ENCODE data around the gene MXRA8. TPM values are rescaled to one million over a fixed set of nuclear protein-coding genes. Genes with fewer than 3 reads are reported as not detected.

MXRA8 gene
- total and polyA plus RNA-seq, 4 donors, result 40.6 to 212 (median 77.2) TPM

GRCh38 chr1:1345384-1345783 lies 13.0 kb downstream of the MXRA8 start:
- H3K4me1 ChIP-seq (ENCODE audit: control insufficient read depth, insufficient read depth, low read length), result peaks cover 34% of the 10 kb centered on the region
- H3K9me3 ChIP-seq (ENCODE audit: control insufficient read depth, insufficient read depth, low read length), result no peaks in the 10 kb centered on the region
- no peak overlapping the region for H3K4me3 ChIP-seq (ENCODE audit: low read depth, low read length)
- H3K27me3 ChIP-seq (ENCODE audit: control insufficient read depth, insufficient read depth, low read length), result no peaks in the 10 kb centered on the region
- peaks cover 75% of the 10 kb centered on the region for H3K36me3 ChIP-seq (ENCODE audit: control insufficient read depth, insufficient read depth, low read length)
- 87% methylated on average over 16 of the region's 16 CpGs for WGBS (ENCODE audit: insufficient coverage)
- H3K27ac ChIP-seq (ENCODE audit: low read depth, low read length), result no peak overlapping the region
- no peak for DNase-seq (ENCODE audit: low read depth in 4 of 6, low spot score in 6 of 6)

DNA sequence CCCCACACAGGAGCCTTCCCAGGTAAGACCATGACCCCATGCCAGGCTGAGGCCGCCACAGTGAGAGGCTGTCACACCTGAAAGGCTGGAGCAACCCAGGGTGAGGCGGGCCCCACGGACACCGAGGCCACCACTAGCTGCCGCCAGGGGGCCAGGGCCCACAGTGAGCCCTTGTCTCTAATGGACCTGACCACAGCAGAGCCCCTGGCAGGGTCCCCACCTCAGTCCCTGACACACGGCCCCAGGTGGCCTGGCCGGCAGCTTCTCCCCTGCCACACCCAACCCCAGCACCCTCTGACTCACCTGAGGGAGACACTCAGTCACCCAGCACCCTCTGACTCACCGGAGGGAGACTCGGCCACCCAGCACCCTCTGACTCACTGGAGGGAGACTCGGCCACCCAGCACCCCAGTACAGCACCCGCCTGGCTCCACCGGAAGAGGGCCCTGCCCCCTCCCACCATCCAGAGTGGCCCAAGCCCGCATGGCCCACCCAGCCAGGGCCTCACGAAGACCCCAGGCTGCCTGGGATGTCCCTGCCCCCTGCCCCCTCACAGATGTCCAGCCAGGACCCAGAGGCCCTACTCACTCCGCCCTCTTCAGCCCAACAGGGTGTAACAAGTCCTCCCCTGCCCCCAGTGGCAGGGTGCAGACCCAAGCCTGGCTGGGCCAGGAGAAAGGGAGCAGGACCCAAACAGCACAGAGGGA lies 13.5 kb downstream of the MXRA8 start:
- Histone ChIP-seq H3K36me3 (ENCODE audit: control insufficient read depth, insufficient read depth, low read length) (peaks cover 81% of the 10 kb centered on the region), H3K4me1 (ENCODE audit: control insufficient read depth, insufficient read depth, low read length) (peaks cover 34% of the 10 kb centered on the region), H3K27ac (ENCODE audit: low read depth, low read length) (no peak overlapping the region), H3K4me3 (ENCODE audit: low read depth, low read length) (no peak overlapping the region), H3K9me3 (ENCODE audit: control insufficient read depth, insufficient read depth, low read length) (no peaks in the 10 kb centered on the region), H3K27me3 (ENCODE audit: control insufficient read depth, insufficient read depth, low read length) (no peaks in the 10 kb centered on the region)
- no peak for DNase-seq (ENCODE audit: low read depth in 4 of 6, low spot score in 6 of 6)
- 81% methylated on average over 15 of the region's 15 CpGs for WGBS (ENCODE audit: insufficient coverage)

DNA sequence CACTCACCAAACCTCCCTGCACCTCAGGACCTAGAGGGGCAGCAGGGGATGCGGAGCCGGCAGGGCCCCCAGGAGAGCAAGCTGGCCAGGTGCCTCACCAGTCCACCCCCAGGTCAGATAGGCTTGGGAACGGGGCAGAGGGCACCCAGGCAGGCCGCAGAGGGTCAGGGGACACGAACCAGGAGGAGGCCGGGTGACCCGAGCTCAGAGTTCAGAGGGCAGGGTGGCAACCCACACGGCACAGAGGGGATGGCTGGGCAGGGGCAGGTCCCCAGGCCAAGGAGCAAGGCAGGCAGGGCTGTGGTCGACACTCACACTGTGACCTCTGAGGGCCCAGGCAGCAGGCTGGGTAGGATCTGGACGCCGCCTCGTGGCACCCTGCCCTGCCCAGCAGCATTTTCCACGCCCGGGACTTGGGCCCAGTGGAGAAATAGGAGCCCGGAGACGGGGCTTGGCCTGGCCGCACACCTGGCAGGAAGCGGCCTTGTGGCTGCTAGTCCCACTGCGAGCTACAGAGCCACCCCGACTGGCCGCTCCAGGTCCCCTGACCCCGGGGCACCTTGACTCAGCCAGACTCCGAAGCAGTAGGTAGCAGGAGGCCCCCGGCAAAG lies 14.4 kb downstream of the MXRA8 start:
- DNase-seq (ENCODE audit: low read depth in 4 of 6, low spot score in 6 of 6), result no peak
- no peaks in the 10 kb centered on the region for H3K27me3 ChIP-seq (ENCODE audit: control insufficient read depth, insufficient read depth, low read length)
- peaks cover 34% of the 10 kb centered on the region for H3K4me1 ChIP-seq (ENCODE audit: control insufficient read depth, insufficient read depth, low read length)
- H3K36me3 ChIP-seq (ENCODE audit: control insufficient read depth, insufficient read depth, low read length), result peaks cover 90% of the 10 kb centered on the region
- WGBS (ENCODE audit: insufficient coverage), result 91% methylated on average over 24 of the region's 24 CpGs
- no peak overlapping the region for H3K4me3 ChIP-seq (ENCODE audit: low read depth, low read length)
- no peaks in the 10 kb centered on the region for H3K9me3 ChIP-seq (ENCODE audit: control insufficient read depth, insufficient read depth, low read length)
- H3K27ac ChIP-seq (ENCODE audit: low read depth, low read length), result no peak overlapping the region

DNA sequence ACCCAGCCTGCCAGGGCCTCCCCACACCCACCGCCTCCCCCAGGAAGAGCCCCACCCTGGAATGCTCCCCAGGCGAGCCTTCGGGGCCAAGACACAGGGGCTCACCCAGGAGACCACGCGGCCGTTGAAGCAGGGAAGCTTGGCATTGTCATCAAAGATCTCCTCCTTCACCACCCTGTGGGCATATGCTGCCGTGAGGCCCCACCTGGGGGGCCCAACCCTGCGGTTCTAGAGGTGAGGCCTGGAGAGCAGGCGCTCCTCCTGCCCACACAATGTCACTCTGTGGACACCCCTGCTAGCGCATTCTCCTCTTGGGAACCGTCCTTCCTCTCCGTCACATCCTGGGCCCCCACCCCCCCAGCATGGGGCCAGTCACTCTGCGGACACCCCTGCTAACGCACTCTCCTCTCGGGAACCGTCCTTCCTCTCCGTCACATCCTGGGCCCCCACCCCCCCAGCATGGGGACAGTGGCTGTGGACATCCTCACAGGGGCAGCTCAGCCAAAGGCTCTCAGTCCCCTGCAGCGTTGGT lies 15.7 kb downstream of the MXRA8 start:
- H3K9me3 ChIP-seq (ENCODE audit: control insufficient read depth, insufficient read depth, low read length), result no peaks in the 10 kb centered on the region
- no peak overlapping the region for H3K27ac ChIP-seq (ENCODE audit: low read depth, low read length)
- peaks cover 26% of the 10 kb centered on the region for H3K4me1 ChIP-seq (ENCODE audit: control insufficient read depth, insufficient read depth, low read length)
- DNase-seq (ENCODE audit: low read depth in 4 of 6, low spot score in 6 of 6), result no peak
- 74% methylated on average over 12 of the region's 18 CpGs for WGBS (ENCODE audit: insufficient coverage)
- no peak overlapping the region for H3K4me3 ChIP-seq (ENCODE audit: low read depth, low read length)
- H3K36me3 ChIP-seq (ENCODE audit: control insufficient read depth, insufficient read depth, low read length), result peaks cover 100% of the 10 kb centered on the region
- H3K27me3 ChIP-seq (ENCODE audit: control insufficient read depth, insufficient read depth, low read length), result no peaks in the 10 kb centered on the region

DNA sequence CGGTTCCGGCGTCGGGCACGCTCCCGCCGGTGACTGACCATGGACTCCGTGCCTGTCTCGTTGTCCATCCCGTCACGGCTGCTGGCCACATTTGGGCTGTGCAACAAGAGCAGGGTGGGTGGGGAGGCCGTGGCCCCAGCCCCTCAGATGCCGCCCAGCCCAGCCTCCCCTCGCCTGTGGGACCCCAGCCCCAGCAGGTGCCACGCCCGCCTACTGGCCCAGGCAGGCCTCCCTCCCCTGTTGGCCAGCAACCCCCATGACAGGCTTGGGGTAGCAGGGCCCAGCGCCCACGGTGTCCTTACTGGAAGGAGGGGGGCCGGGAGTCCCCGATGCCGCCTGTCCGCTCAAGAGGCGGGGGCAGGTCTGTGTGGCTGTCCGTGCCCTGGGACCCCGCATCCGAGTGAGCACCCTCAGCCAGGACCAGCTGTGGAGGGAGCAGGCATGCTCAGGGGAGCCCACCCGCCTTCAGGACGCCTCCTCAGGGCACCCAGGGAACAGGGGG lies 16.2 kb downstream of the MXRA8 start:
- Histone ChIP-seq H3K4me1 (ENCODE audit: control insufficient read depth, insufficient read depth, low read length) (peaks cover 21% of the 10 kb centered on the region), H3K4me3 (ENCODE audit: low read depth, low read length) (no peak overlapping the region), H3K27me3 (ENCODE audit: control insufficient read depth, insufficient read depth, low read length) (no peaks in the 10 kb centered on the region), H3K36me3 (ENCODE audit: control insufficient read depth, insufficient read depth, low read length) (peaks cover 100% of the 10 kb centered on the region), H3K9me3 (ENCODE audit: control insufficient read depth, insufficient read depth, low read length) (no peaks in the 10 kb centered on the region), H3K27ac (ENCODE audit: low read depth, low read length) (no peak overlapping the region)
- DNase-seq (ENCODE audit: low read depth in 4 of 6, low spot score in 6 of 6), result no peak
- WGBS (ENCODE audit: insufficient coverage), result 96% methylated on average over 23 of the region's 28 CpGs

GRCh38 chr1:1341549-1342021 lies 16.8 kb downstream of the MXRA8 start:
- no peak for DNase-seq (ENCODE audit: low read depth in 4 of 6, low spot score in 6 of 6)
- no peak overlapping the region for H3K27ac ChIP-seq (ENCODE audit: low read depth, low read length)
- H3K4me3 ChIP-seq (ENCODE audit: low read depth, low read length), result no peak overlapping the region
- no peaks in the 10 kb centered on the region for H3K27me3 ChIP-seq (ENCODE audit: control insufficient read depth, insufficient read depth, low read length)
- H3K36me3 ChIP-seq (ENCODE audit: control insufficient read depth, insufficient read depth, low read length), result peaks cover 100% of the 10 kb centered on the region
- peaks cover 15% of the 10 kb centered on the region for H3K4me1 ChIP-seq (ENCODE audit: control insufficient read depth, insufficient read depth, low read length)
- 95% methylated on average over 17 of the region's 17 CpGs for WGBS (ENCODE audit: insufficient coverage)
- H3K9me3 ChIP-seq (ENCODE audit: control insufficient read depth, insufficient read depth, low read length), result no peaks in the 10 kb centered on the region

- Histone ChIP-seq H3K4me1 (ENCODE audit: control insufficient read depth, insufficient read depth, low read length) (peaks cover 9% of the 10 kb centered on the region), H3K27ac (ENCODE audit: low read depth, low read length) (no peak overlapping the region), H3K36me3 (ENCODE audit: control insufficient read depth, insufficient read depth, low read length) (peaks cover 100% of the 10 kb centered on the region), H3K4me3 (ENCODE audit: low read depth, low read length) (no peak overlapping the region), H3K27me3 (ENCODE audit: control insufficient read depth, insufficient read depth, low read length) (no peaks in the 10 kb centered on the region), H3K9me3 (ENCODE audit: control insufficient read depth, insufficient read depth, low read length) (no peaks in the 10 kb centered on the region)
- no peak for DNase-seq (ENCODE audit: low read depth in 4 of 6, low spot score in 6 of 6)
- 93% methylated on average over 36 of the region's 36 CpGs for WGBS (ENCODE audit: insufficient coverage)
Measured at GRCh38 chr1:1340791-1341548, 17.4 kb downstream of the MXRA8 start.

DNA sequence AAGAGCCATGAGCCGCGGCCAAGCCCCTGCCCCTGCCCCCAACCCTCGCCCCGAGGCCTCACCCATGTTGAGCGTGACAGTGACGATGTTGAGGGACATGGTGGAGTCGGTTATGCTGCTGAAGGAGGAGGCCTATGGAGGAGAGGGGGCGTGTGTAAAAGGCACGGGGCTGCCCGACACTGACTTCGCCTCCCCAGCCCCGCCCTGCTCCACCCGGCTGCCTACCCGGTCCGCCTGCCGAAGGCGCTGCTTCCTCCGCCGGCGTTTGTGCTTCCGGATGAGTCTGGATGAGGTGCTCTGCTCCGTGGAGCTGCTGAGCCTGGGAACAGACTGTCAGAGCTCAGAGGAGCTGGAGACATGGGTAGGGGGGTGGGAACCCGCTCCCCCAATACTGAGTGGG lies 18.2 kb downstream of the MXRA8 start:
- peaks cover 100% of the 10 kb centered on the region for H3K36me3 ChIP-seq (ENCODE audit: control insufficient read depth, insufficient read depth, low read length)
- H3K27ac ChIP-seq (ENCODE audit: low read depth, low read length), result no peak overlapping the region
- 90% methylated on average over 23 of the region's 23 CpGs for WGBS (ENCODE audit: insufficient coverage)
- H3K4me3 ChIP-seq (ENCODE audit: low read depth, low read length), result no peak overlapping the region
- no peaks in the 10 kb centered on the region for H3K27me3 ChIP-seq (ENCODE audit: control insufficient read depth, insufficient read depth, low read length)
- no peak for DNase-seq (ENCODE audit: low read depth in 4 of 6, low spot score in 6 of 6)
- no peaks in the 10 kb centered on the region for H3K9me3 ChIP-seq (ENCODE audit: control insufficient read depth, insufficient read depth, low read length)
- peaks cover 1% of the 10 kb centered on the region for H3K4me1 ChIP-seq (ENCODE audit: control insufficient read depth, insufficient read depth, low read length)

DNA sequence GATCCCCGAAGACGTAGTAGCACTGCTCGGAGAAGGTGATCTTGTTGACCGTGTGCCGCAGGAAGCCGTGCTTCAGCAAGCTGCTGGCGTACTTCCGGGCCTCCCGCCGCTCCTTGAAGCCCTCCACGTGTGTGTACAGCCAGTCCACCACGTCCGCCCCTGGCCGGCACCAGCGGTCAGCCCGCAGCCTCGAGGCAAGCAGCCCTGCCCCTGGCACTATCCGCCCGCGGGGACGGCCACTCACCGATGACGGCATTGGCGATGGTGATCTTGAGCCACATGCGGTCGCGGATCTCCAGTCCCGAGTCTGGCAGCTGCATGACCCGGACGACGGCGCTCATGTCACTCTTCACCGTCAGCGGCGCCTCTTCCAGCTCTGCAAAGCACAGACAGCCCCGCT lies 20.1 kb downstream of the MXRA8 start:
- Histone ChIP-seq H3K36me3 (ENCODE audit: control insufficient read depth, insufficient read depth, low read length) (peaks cover 100% of the 10 kb centered on the region), H3K4me3 (ENCODE audit: low read depth, low read length) (no peak overlapping the region)
- WGBS (ENCODE audit: insufficient coverage), result 92% methylated on average over 36 of the region's 36 CpGs

More for the DNA sequence above, 20.1 kb downstream of the MXRA8 start:
- H3K4me1 ChIP-seq (ENCODE audit: control insufficient read depth, insufficient read depth, low read length), result no peaks in the 10 kb centered on the region
- no peak for DNase-seq (ENCODE audit: low read depth in 4 of 6, low spot score in 6 of 6)
- H3K9me3 ChIP-seq (ENCODE audit: control insufficient read depth, insufficient read depth, low read length), result no peaks in the 10 kb centered on the region
- H3K27me3 ChIP-seq (ENCODE audit: control insufficient read depth, insufficient read depth, low read length), result no peaks in the 10 kb centered on the region
- H3K27ac ChIP-seq (ENCODE audit: low read depth, low read length), result no peak overlapping the region

Data from spinal cord (tissue), 10 donors.